Measurements from ENCODE around the gene SST.

The SST gene

DNA sequence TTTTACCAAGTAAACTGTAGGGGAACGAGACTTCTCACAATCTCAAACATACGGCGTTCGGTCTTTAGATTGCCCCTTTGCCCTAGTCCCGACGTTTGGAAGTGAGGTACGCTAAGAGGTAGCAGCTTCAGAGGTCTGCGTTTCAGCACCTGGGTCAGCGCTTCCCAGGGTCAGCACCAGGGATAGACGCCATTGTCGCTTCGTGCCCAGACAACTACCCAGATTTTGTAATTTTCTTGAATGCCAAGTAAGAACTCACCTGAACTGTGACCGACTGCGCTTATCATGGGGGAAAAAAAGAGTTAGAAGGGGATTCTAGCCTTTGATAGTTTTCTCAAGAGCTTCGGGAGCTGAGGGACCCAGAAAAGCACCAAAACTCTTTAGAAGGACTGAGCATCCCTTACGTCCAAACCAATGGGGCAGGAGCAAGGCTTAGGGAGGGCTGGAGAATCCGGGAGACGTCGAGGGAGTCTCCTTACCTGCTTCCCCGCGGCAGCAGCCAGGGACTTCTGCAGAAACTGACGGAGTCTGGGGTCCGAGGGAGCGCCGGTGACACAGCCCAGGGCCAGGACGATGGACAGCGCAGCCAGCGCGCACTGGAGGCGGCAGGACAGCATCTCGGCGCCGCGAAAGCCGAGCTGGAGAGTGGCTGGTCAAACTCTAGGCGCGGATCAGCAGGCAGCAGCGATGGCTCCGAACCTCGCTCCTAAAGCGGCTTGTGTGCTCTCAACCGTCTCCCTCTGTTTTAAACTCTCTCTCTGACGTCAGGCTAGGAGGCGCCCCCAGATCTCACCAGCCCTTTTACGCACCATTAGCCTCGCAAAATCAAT lies at the start of gene SST:
TSS of gene SST (minus strand) at position 720 of the 830 bp plus-strand sequence. CDS start at position 617, 103 bp downstream.
- in situ Hi-C loops (cut with MboI; ENCODE audit: low sequenced_read_pairs): no loop called here

DNA sequence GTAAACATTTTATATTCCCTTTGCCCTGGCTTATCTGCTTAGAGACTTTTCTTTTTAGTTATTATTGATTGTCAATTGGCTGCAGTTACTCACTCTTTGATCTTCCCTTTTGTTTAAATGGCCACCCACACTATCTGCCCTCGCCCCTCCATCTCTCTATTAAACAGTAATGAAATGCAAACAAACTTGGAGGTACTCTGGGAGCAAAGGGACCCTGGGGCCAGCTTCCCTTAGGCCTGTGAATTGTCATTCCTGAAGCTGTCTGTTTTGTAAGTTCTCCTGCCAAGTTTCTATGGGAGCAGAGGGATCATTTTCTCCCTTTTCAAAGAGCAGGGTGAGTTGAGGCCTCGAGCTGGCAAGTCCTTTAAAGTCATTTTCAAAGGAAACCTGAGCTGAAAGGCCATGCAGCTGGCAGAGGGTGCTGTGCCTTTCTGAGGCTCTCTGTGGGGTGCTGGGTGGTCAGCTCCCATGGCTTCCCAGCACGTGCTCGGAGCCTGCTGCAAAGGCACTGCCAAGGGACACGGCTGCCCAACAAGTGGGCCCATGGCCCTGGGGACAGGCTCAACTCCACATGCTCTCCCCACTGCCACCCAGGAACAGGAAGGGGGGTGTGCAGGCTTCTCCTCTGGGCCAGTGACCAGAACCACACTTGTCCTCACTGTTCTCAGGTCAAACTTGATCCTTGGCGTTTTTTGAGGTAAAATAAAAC lies 49.6 kb upstream of the SST start:
- in situ Hi-C loops (cut with MboI; ENCODE audit: low sequenced_read_pairs): loop anchor here (25.0 kb wide), 1 partner anchor 832 kb away; no protein-coding TSS in a partner anchor

DNA sequence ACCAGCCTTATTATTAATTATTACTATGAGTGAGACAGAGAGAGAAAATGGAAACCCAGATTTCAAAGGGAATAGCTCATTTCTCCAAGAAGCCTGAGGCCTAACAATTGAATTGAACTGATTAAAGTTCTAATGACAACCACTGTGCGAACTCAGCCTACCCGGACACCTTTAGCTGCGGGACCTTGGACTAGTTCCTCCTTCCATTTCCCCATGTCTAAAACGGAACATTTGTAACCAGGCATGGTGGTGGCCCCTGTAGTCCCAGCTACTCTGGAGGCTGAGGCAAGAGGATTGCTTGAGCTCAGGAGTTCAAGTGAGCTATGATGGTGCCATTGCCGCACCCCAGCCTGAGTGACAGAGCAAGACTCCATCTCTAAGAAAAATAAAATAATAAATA lies 48.6 kb upstream of the SST start:
- in situ Hi-C loops (cut with MboI; ENCODE audit: low sequenced_read_pairs): loop anchor here (25.0 kb wide), 1 partner anchor 832 kb away; no protein-coding TSS in a partner anchor

DNA sequence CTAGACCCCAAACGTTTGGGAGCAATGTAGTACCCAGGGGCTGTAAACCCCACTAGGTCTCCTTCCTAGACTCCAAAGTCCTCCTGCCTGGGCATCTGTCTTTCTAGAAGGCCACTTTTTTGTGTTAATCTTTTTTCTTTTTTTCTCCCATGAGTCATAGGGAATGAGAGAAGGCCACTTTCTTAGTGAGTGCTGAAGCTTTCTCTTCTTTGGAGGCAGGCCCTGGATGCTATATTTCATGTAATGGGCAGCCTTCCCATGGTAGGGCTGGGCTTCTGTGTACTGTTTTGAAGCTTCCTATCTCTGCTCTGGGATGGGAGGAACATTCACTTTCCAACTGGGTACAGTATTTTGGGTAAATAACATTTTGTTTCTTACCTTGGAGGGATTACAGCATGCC lies 47.4 kb upstream of the SST start:
- in situ Hi-C loops (cut with MboI; ENCODE audit: low sequenced_read_pairs): loop anchor here (25.0 kb wide), 1 partner anchor 830 kb away; no protein-coding TSS in a partner anchor

DNA sequence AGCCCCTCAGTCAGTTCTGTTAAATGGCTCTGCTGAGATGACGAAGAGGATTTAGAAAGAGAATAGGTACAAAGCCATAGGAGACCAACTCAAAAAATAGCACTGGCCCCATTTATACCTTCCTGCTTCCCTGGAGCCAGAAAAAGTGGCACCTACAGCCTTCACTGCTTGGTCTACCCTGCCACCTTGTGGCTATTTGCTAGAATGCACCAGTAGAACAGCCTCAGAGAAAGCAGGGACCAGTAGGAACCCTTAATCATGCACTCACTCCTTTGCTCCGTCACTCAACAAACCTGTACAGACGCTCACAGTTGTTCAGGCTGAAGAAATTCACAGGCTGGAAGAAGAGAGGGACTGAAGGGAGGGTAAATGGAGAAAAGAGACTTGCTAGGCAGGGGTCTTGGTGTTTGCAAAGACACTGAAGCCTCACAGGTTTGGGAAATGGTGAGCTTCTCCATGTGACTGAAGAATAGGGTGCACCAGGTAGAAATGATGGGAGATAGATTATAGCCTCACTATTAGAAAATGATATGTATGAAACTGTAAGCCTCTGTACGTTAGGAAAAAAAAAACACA lies 44.3 kb upstream of the SST start:
- in situ Hi-C loops (cut with MboI; ENCODE audit: low sequenced_read_pairs): loop anchor here (25.0 kb wide), 1 partner anchor 827 kb away; no protein-coding TSS in a partner anchor

DNA sequence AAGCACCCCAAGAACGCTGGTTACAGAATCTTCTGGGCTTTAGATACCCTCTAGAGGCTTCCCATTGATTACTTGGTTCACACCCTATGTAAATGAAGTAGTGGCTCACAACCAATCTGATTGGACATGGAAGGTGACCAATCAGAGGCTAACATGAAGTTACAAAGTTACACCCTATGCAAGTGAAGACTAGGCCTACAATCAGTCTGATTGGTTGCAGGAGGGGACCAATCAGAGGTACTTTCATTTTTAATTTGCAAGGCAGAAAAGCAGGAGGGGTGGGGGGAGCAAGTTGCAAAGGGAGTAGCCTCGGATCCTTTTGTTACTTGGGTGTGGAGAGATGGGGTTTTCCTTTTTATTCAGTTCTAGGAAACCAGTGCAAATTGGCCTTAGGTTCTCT lies 43.3 kb upstream of the SST start:
- in situ Hi-C loops (cut with MboI; ENCODE audit: low sequenced_read_pairs): loop anchor here (25.0 kb wide), 1 partner anchor 826 kb away; no protein-coding TSS in a partner anchor

DNA sequence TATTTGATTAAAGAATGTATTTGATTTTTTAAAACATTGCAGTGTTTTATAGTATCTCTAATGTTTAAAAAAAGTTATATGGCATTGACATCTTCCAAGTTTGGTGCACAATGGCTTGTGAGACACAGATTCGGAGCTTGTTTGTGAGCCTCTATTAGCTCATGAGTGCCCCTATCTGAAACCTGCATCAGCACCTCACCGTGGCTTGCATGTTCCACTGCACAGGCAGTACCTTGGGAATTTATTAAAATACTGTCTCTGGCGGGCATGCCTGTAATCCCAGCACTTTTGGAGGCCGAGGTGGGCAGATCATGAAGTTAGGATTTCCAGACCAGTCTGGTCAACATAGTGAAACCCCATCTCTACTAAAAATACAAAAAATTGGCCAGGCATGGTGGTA lies 39.0 kb upstream of the SST start:
- in situ Hi-C loops (cut with MboI; ENCODE audit: low sequenced_read_pairs): loop anchor here (25.0 kb wide), 1 partner anchor 822 kb away; no protein-coding TSS in a partner anchor

DNA sequence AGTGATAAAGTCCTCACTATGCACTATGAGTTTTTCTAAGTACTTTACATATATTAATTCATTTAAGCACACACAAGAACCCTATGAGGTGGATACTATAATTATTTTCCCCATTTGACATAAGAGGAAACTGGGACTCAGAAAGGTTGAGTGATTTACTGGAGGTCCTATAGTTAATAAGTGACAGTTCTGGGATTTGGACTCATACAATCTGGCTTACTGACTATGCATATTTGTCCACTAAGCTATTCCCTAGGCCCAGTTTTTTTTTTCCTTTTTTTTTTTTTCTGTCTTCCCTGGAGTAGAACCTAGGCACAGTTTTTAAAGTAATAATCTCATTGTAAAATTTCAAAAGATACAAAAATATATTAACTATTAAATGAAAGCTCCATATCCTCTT lies 38.5 kb upstream of the SST start:
- in situ Hi-C loops (cut with MboI; ENCODE audit: low sequenced_read_pairs): loop anchor here (25.0 kb wide), 1 partner anchor 821 kb away; no protein-coding TSS in a partner anchor

DNA sequence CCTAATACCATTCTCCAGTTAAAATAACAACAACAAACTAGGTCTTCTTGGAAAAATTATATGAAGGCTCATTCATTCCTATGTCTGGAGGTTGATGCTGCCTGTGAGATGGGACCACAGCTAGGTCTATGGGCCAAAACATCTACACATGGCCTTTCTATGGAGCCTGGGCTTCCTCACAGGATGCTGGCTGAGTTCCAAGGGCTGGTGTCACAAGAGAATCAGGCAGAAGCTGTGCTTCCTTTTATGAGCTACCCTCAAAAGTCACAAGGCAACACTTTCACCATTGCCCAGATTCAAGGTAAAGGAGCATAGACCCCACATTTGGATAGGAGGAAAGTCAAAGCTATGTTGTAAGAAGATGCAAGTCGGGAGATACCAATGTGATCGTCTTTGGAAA lies 36.8 kb upstream of the SST start:
- in situ Hi-C loops (cut with MboI; ENCODE audit: low sequenced_read_pairs): loop anchor here (25.0 kb wide), 1 partner anchor 820 kb away; no protein-coding TSS in a partner anchor

DNA sequence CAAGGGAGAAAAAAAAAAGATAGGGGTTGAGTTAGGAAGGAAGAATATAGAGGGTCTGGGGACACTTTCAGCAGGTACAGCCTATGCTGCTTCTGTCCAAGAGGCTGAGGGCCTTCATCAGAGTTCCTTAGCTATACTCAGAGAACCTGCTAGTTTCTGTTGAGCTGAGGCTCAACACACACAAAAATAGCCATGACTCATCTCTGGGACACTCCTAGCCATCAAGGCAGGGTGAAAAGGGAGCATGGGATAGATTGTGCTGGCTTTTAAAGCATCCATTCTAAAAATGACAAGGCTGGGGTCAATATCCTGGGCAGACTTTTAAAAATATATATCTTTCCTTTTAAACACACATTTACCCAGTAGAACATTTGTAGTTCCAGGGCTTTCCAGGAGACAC lies 35.0 kb upstream of the SST start:
- in situ Hi-C loops (cut with MboI; ENCODE audit: low sequenced_read_pairs): loop anchor here (25.0 kb wide), 1 partner anchor 818 kb away; no protein-coding TSS in a partner anchor

DNA sequence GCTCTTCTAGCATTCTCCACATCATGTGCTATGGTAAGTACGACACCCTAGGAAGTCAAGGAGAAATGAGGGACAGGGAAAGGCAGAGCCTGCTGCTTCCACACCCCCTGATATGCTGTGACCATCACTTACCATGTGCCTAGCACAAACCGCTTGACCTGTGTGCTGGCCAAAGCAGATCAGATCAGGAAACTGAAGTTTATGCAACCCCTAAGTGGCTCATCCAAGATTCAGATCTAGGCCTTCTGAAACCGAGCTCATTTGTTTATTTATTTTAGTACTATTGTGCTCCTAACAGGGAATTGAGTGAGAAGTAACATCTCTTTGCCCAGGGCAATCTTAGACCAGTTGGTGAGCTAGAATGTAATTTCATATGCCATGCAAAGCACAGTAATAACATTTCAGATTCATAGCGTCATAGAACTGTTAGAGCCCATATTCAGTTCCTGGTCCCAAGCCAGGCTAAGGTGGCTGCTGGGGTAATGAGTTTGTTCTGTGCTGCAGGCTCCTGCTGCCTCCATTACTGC lies 32.4 kb upstream of the SST start, which contains the start of gene RTP2:
TSS of gene RTP2 (minus strand) at position 51 of the 527 bp plus-strand sequence. CDS start 429 bp downstream, outside the sequence.
- in situ Hi-C loops (cut with MboI; ENCODE audit: low sequenced_read_pairs): loop anchor here (25.0 kb wide), 1 partner anchor 815 kb away; no protein-coding TSS in a partner anchor

DNA sequence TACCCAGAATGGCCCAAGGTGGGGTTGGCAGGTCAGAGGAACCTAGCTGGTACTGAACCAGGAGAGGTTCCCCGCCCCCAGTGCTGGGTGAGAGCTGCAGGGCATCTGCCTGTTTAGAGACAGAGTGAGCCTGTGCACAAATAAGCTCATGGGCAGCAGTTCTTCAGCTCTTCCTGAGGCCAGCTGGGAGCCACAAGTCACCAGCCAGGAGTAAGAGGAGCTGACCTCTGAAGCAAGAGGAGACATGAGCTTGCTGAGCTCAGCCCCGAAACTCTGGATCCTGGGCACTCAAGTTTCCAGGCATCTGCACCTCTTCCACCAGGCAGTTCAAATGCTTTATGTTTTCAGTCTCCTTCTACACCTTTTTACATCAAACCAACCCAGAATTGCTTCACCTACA lies 30.1 kb upstream of the SST start:
- in situ Hi-C loops (cut with MboI; ENCODE audit: low sequenced_read_pairs): loop anchor here (25.0 kb wide), 1 partner anchor 813 kb away; no protein-coding TSS in a partner anchor

DNA sequence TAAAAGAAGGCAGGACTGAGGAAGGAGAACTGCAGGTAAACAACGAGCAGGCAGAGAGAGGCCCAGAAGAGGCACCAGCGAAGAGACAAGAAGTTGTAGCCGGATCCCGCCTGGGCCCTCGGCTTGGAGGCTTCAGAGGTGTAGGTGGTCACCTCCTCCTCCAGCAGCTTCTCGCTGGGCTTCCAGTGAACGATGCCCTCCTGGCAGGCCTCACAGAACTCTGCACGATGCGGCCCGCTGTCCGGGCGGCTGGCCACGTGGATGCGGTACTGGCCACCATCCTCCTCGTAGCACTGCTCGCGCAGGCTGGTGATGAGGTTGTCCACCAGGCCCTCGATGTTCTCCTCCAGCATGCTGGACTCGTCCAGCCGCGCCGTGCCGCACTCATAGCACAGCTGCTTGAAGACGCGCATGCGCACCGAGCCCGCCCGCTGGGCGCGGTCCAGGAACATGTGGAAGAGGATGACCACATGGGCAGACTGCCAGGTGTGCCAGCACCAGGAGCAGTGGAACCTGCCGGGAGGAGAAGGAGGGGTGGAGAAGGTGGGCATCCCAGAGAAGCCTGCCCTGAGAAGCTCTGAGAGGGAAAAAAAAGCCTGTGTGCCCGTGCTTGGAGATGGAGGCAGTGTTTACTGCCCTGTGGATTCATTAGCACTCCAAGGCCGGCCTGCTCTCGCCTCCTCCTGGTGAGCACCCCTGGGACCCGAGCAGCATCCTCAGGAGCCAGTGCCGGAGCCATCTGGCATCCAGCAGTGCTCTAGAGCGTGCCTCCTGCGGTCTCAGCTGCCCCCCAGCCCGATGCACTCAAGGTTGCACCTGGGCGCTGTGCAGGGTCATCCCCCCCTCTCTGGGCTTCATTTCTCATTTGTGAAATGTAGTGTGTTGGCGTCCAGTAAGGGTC lies 28.6 kb upstream of the SST start:
- in situ Hi-C loops (cut with MboI; ENCODE audit: low sequenced_read_pairs): no loop called here

DNA sequence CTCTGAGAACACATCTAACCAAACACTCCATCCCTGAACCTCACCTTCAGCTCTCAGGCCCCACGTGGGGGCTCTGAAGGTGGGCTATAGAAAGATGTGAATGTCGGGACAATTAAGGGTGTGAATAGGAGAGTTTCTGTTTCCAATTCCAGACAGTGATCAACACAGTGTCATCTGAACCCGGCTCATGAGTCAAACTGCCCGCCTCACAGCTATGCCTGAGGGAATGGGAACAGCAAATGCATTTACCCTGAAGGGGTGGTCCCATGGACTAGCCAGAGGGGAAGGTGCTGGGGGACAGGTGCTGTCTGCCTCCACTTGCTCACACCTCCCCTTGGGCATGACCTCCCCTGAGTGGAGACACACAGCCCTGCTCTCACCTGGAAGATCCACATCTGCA lies 25.8 kb upstream of the SST start:
- in situ Hi-C loops (cut with MboI; ENCODE audit: low sequenced_read_pairs): no loop called here

DNA sequence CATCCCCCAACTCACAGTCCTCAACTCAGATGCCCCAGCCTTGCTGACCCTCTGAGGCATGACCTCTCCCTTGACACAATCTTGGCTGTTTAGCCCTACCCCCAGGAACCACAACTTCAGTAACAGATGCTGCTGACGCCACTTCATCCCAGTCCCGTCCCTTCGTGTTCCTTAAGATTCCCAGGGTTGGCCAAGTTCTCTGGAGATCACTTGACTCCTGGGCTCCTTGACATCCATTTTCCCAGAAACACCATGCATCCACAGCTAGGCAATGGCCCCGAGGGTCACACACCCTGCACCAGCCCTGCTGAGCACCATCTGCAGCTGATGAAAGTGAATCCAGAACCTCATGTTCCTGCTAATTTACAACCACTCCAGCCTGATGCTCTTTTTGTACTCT lies 25.3 kb upstream of the SST start:
- in situ Hi-C loops (cut with MboI; ENCODE audit: low sequenced_read_pairs): no loop called here

DNA sequence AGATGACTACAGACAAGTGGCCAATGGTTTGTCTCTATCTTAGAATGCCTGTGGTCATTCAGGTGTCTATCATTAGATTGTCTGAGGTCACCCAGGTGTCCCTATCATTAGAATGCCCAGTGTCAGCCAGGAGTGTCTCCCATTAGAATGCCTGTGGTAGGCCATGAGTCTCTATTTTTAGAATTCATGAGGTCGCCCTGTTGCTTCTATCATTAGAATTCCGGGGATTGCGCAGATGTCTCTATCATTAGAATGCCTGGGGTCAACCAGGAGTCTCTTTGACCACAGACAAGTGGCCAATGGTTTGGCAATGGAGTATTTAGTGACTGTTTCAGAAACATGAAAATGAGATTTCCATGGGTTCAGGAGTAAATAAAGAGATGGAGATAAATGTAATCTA lies 24.6 kb upstream of the SST start:
- in situ Hi-C loops (cut with MboI; ENCODE audit: low sequenced_read_pairs): no loop called here

DNA sequence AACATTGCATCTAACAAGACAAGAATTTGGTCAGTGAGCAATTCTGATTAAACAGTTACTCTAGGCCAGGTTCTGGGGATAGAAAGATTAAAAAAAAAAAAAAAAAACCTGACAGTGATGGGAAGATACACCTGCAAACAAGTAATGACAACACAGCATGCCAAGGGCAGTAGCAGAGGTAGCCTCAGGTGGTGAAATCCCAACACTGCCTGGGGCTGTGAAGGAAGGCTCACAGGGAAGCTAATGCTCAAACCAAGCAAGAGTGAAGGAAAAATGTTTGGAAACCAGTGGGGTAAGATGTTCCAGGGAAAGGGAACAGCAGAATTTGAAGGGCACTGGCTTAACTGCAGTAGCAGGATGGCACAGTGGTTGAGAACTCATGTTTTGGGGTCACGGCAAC lies 23.2 kb upstream of the SST start:
- in situ Hi-C loops (cut with MboI; ENCODE audit: low sequenced_read_pairs): no loop called here

DNA sequence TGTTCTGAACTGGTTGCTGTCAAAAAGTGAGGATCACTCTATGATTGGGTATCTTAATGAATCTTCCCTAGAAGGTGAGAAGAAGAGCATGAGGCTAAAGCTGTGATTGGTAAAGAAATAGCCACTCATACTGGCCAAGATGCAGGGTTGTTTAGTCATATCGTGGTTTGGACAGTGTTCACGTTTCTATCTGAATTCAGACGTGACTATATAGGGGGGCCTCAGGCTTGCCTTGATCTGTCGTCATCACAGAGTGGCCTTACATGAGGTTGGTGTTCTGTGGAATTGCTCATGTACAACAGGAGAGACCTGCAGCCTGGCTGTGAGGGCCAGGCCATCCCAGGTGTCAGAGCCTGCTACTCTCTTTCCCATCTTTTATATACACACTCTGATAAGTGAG lies 19.8 kb upstream of the SST start:
- in situ Hi-C loops (cut with MboI; ENCODE audit: low sequenced_read_pairs): no loop called here

DNA sequence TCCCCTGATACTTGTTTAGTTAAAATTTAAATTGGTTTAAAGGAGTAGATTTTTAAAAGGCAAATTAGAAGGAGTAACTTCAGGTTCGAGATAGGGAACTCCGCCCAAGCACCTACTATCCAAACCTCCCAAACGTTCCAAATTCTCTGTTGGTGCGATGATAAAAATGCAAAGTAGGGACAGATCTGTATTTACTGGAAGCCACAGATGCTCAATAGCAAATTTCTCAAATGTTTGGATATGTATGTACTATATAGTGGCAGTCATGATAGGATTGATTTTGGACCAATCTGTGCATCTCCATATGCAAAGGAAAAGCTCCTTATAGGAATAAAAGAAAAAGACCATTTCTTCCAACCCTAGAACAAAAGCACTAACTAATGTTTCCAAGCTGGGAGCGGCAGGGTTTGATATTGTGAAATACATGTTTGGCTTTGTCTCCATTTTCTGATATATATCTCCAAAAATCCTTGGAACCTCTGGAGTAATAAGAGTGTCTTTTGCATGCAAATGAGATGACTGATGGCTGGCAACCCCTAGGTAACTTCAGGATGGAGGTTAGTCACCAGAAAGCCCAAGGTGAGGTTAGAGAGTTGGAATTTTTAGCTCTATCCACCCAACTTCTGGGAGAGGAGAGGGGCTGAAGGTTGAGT lies 16.6 kb upstream of the SST start:
- in situ Hi-C loops (cut with MboI; ENCODE audit: low sequenced_read_pairs): no loop called here
